Ishikawa (cell line): ENCODE data around the gene RETREG1.

Experiments used
- CEBPB ChIP-seq: IDR thresholded peaks from 2 replicates; pipeline ENCODE4 v1.6.1; 2012
- CREB1 ChIP-seq: IDR thresholded peaks from 2 replicates; pipeline ENCODE4 v1.6.1; 2012; ENCODE audit warnings: low read depth
- EGR1 ChIP-seq: IDR thresholded peaks from 2 replicates; pipeline ENCODE4 v1.6.1; 2012
- EP300 ChIP-seq: IDR thresholded peaks from 2 replicates; pipeline ENCODE4 v1.6.1; 2012; ENCODE audit warnings: borderline replicate concordance
- RAD21 ChIP-seq: IDR thresholded peaks from 2 replicates; pipeline ENCODE4 v1.6.1; 2012; ENCODE audit warnings: low read depth
- TAF1 ChIP-seq: IDR thresholded peaks from 2 replicates; pipeline ENCODE4 v1.6.1; 2012; ENCODE audit warnings: low read depth, mild to moderate bottlenecking
- TEAD4 ChIP-seq: IDR thresholded peaks from 2 replicates; pipeline ENCODE4 v1.6.1; 2012
- YY1 ChIP-seq: IDR thresholded peaks from 2 replicates; pipeline ENCODE4 v1.6.1; 2012; ENCODE audit warnings: low read depth
- ZBTB7A ChIP-seq: IDR thresholded peaks from 2 replicates; pipeline ENCODE4 v1.6.1; 2012; ENCODE audit warnings: low read depth
- TF ChIP-seq, protein P1 (sequence below): IDR thresholded peaks from 2 replicates; pipeline ENCODE4 v1.6.1; 2012
- TF ChIP-seq, protein P2 (sequence below): IDR thresholded peaks from 2 replicates; pipeline ENCODE4 v1.6.1; 2012
- TF ChIP-seq, protein P3 (sequence below): IDR thresholded peaks from 2 replicates; pipeline ENCODE4 v1.6.1; 2012; ENCODE audit warnings: low read depth, mild to moderate bottlenecking

DNA sequence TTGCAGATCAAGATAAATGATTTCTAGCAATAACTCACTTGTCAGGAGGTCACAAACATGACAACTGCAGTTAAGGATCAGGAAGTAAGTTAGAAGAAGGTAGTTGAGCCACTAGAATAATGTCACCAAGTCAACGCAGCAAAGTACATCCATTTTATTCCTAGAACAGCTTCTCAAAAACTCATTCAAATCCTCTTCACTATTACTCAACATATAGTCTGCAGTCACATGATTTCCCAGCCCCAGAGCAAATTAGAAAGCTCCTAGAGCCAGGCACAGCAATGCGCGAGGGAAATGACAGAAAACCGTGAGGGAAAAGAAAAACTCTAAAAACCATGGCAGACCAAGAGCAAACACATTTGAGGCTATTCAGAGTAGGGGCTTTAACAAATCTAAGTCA lies 101.3 kb downstream of the RETREG1 start:
- TF ChIP-seq TAF1 (no peak), ZBTB7A (no peak), CREB1 (no peak), TEAD4 (no peak), YY1 (no peak), RAD21 (no peak), EP300 (no peak), CEBPB (no peak), EGR1 (no peak)
- TF ChIP-seq, protein P1, sequence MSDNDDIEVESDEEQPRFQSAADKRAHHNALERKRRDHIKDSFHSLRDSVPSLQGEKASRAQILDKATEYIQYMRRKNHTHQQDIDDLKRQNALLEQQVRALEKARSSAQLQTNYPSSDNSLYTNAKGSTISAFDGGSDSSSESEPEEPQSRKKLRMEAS, result no peak
- TF ChIP-seq, protein P2, sequence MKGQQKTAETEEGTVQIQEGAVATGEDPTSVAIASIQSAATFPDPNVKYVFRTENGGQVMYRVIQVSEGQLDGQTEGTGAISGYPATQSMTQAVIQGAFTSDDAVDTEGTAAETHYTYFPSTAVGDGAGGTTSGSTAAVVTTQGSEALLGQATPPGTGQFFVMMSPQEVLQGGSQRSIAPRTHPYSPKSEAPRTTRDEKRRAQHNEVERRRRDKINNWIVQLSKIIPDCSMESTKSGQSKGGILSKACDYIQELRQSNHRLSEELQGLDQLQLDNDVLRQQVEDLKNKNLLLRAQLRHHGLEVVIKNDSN, result no peak
- TF ChIP-seq, protein P3, sequence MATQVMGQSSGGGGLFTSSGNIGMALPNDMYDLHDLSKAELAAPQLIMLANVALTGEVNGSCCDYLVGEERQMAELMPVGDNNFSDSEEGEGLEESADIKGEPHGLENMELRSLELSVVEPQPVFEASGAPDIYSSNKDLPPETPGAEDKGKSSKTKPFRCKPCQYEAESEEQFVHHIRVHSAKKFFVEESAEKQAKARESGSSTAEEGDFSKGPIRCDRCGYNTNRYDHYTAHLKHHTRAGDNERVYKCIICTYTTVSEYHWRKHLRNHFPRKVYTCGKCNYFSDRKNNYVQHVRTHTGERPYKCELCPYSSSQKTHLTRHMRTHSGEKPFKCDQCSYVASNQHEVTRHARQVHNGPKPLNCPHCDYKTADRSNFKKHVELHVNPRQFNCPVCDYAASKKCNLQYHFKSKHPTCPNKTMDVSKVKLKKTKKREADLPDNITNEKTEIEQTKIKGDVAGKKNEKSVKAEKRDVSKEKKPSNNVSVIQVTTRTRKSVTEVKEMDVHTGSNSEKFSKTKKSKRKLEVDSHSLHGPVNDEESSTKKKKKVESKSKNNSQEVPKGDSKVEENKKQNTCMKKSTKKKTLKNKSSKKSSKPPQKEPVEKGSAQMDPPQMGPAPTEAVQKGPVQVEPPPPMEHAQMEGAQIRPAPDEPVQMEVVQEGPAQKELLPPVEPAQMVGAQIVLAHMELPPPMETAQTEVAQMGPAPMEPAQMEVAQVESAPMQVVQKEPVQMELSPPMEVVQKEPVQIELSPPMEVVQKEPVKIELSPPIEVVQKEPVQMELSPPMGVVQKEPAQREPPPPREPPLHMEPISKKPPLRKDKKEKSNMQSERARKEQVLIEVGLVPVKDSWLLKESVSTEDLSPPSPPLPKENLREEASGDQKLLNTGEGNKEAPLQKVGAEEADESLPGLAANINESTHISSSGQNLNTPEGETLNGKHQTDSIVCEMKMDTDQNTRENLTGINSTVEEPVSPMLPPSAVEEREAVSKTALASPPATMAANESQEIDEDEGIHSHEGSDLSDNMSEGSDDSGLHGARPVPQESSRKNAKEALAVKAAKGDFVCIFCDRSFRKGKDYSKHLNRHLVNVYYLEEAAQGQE, result no peak
